PC-3 (cell line): Measurements from ENCODE around the gene SLC23A2.

Experiments used
- CTCF ChIP-seq: fragments of 300-600 bp; sonication (generic); conservative IDR thresholded peaks from 2 replicates; pipeline ENCODE4 v1.5.1; 2017; ENCODE audit warnings: antibody characterized with exemption, low read depth, mild to moderate bottlenecking, low read length
- EZH2 ChIP-seq: fragments of 300-600 bp; sonication (generic); IDR thresholded peaks from one replicate; pipeline ENCODE4 v1.6.1; 2017; ENCODE audit warnings: antibody characterized with exemption, mild to moderate bottlenecking, low read length; ENCODE audit not compliant: unreplicated experiment

DNA sequence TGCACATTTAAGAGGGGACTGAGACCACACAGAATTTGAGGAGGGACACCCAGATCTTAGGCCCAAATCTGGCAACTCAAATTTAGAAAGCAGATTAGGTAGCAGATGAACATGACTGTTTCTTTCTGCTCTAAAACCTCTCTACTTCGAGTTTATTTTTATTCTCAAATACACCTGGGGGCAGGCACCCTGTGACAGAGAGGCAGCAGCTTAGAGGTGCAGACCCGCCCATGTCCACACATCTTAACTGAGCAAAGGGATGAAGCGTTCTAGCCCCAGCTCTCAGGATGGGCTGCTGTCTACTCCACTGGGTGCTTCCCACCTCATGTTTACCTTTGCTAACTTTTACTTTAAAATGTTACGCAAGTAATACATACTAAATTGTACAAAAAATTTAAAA lies 125.0 kb downstream of the SLC23A2 start:
- TF ChIP-seq CTCF (no peak), EZH2 (no peak)
